Measurements from ENCODE around the gene PDE6D.
"Not testable (repeated sequence)": the region's sequence is repeated elsewhere in the genome, so short reads cannot be mapped to it uniquely, and the experiment has no call there.

DNA sequence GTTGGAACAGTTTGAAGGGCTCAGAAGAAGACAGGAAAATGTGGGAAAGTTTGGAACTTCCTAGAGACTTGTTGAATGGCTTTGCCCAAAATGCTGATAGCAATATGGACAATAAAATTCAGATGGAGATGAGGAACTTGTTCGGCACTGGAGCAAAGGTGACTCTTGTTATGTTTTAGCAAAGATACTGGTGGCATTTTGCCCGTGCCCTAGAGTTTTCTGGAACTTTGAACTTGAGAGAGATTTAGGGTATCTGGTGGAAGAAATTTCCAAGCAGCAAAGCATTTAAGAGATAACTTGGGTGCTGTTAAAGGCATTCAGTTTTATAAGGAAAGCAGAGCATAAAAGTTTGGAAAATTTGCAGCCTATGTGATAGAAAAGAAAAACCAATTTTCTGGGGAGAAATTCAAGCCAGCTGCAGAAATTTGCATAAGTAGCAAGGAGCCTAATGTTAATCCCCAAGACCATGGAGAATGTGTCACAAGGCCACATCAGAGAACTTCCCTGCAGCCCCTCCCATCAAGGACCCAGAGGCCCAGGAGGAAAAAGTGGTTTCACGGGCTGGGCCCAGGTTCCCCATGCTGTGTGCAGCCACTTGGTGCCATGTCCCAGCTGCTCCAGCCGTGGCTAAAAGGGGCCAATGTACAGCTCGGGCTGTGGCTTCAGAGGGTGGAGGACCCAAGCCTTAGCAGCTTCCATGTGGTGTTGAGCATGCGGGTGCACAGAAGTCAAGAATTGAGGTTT, 32.8 kb downstream of the PDE6D start:
- TF ChIP-seq, protein P1, sequence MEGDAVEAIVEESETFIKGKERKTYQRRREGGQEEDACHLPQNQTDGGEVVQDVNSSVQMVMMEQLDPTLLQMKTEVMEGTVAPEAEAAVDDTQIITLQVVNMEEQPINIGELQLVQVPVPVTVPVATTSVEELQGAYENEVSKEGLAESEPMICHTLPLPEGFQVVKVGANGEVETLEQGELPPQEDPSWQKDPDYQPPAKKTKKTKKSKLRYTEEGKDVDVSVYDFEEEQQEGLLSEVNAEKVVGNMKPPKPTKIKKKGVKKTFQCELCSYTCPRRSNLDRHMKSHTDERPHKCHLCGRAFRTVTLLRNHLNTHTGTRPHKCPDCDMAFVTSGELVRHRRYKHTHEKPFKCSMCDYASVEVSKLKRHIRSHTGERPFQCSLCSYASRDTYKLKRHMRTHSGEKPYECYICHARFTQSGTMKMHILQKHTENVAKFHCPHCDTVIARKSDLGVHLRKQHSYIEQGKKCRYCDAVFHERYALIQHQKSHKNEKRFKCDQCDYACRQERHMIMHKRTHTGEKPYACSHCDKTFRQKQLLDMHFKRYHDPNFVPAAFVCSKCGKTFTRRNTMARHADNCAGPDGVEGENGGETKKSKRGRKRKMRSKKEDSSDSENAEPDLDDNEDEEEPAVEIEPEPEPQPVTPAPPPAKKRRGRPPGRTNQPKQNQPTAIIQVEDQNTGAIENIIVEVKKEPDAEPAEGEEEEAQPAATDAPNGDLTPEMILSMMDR (IDR thresholded peaks at IDR 0.05; ENCODE audit: poor library complexity): not testable (repeated sequence)
- TF ChIP-seq EZH2 (IDR thresholded peaks at IDR 0.05; ENCODE audit: borderline replicate concordance): not testable (repeated sequence)

Measured in hepatocyte (in vitro differentiated cells).